Erythroblast (primary cell): ENCODE results near the gene SCARF2.
"Not testable (repeated sequence)": the region's sequence is repeated elsewhere in the genome, so short reads cannot be mapped to it uniquely, and the experiment has no call there.

Experiments
- DNase-seq, 2 experiments: peaks; one replicate each; lab custom pipeline; 2025; lab: John Stamatoyannopoulos, UW
- GATA1 ChIP-seq: IDR thresholded peaks from 2 replicates; pipeline ENCODE4 v1.6.1; 2011; ENCODE audit warnings: low read depth, mild to moderate bottlenecking, control low read depth, low read length, moderate library complexity
- POLR2A ChIP-seq: IDR thresholded peaks from 2 replicates; pipeline ENCODE4 v1.6.1; 2011; ENCODE audit warnings: mild to moderate bottlenecking, low read length

The SCARF2 gene

DNA sequence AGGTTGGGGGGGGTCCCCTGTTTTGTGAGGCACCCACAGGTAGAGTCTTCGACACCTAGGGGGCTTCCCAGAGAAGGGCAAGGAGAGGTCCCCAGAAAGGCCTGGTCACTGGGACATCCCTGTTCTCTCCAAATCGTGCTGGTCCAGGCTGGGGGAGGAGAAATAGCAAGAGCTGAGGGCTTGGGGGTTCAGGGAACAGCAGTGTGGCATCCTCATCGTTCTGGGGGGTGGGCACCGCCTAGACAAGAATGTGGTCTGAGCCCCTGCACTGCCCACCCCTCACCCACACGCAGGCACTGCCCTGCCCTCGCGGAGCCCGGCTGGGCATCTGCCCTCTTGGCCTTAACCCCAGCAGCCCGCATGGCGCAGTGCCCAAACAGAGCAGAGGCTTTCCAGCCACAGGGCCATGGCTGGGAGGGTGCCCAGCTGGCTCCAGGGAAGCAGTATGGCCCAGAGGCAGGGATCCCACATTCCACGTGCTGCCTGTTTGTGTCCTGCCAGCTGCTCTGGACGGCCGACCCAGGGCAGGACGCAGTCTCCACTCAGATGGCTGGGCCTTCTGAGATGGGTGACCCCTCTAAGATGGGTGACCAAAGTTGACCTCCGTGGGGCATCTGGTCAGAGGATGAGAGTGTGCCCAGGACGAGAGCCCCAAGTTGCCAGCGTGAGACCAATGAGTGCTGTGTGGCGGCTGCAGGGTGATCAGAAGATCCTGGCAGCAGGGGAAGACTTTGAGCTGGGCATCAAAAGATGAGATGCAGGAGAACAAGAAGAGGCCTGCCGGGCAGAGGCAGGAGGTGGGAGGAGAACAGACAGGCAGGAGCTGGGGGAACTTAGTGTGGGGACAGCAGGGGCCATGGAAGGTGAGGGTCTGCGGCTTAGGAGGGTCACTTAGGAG, 14.4 kb downstream of the SCARF2 start:
- TF ChIP-seq GATA1 (no peak), POLR2A (no peak)
- DNase-seq, result no peak

DNA sequence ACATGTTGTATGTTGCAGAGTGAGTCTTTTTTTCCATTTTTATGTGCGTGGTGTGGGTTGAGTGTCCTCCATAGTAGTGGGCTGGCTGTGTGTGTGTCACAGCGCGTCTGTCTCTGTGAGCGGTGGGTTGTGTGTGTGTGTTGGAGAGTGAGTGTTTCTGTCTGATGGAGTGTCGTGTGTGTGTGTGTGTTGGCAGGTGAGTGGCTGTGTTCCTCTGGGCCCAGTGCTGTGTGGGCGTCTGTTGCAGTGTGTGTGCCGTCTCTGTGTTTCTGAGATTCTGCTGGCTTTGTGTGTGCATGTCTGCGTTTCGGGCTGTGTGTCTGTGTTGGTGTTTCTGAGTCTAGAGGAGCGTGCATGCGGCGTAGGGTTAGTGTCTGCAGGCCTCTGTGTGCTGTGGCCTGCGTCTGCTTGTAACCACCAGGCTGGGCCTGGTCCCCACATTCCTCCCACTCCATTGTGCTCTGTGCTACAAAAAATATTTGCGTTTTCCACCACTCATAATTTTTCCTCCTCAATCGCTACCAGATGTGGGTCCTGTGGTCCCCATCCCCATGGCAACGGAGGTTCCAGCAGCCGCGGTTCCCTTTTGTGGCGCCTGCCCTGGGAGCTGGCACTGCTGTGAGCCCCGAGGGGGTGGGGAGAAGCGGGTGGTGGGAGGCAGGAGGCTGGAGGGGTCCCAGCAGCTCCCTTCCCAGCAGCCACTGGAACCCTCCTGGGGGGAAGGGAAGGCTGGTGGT, 15.2 kb downstream of the SCARF2 start:
- no peak for DNase-seq

DNA sequence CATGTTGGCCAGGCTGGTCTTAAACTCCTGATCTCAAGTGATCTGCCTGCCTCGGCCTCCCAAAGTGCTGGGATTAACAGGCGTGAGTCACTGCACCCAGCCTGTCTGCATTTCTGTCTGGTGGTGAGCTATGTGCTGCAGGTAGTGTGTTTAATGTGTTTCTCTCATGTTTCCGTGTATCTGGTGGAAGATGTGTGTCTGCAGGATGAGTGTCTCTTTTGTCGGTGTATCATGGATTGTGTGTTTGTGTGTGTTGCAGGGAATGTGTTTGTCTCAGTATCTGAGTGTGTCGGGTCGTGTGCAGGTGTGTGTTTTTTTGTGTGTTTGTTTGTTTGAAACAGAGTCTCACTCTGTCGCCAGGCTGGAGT, 16.1 kb downstream of the SCARF2 start:
- TF ChIP-seq POLR2A, result no peak
- no peak for TF ChIP-seq GATA1
- no peak for DNase-seq

More for the DNA sequence above, 15.2 kb downstream of the SCARF2 start:
- TF ChIP-seq POLR2A, result no peak
- no peak for TF ChIP-seq GATA1

DNA sequence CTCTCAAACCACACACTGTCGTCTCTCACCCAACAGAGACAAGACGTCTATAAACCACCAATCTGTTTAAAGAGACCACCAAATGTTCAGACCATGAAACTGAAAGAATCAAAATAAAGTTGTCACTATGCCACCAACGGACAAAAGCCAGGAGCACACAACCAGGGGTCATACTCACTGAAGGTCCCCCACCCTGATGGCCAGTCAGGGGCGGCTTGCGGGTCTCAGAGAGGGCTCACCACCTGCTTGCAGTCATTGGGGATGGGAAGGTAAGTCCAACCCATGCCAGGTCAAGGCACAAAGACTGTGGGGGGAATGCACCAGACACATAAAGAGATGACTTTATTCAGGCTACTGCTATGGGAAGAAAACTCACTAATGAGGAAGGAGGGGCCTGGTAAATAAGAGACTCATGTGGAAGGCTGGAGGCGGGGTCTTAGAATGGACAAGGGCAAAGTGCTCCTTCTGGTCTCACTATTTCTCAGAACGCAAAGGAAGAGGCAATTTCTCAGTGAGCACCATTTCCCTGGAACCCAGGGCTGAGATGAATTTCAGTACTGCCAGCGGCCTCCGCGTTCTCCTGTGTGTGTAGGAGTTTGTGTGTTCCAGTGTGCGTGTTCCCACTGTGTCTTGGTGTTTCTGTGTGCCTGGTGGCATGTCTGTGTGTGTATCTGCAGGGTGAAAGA, 17.3 kb downstream of the SCARF2 start:
- TF ChIP-seq POLR2A (no peak), GATA1 (no peak)
- DNase-seq, result no peak

DNA sequence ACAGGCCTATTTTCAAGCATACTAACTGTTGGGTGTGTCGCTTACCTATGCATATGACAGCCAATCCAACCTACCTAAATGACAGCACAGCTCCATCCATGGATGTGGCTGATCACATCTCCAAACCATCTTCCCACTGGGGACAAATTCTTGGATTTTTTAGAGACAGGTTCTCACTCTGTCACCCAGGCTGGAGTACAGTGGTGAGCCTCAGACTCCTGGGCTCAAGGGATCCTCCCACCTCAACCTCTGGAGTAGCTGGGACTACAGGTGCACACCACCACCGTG, 18.0 kb downstream of the SCARF2 start:
- no peak for DNase-seq
- no peak for TF ChIP-seq GATA1
- TF ChIP-seq POLR2A, result no peak

DNA sequence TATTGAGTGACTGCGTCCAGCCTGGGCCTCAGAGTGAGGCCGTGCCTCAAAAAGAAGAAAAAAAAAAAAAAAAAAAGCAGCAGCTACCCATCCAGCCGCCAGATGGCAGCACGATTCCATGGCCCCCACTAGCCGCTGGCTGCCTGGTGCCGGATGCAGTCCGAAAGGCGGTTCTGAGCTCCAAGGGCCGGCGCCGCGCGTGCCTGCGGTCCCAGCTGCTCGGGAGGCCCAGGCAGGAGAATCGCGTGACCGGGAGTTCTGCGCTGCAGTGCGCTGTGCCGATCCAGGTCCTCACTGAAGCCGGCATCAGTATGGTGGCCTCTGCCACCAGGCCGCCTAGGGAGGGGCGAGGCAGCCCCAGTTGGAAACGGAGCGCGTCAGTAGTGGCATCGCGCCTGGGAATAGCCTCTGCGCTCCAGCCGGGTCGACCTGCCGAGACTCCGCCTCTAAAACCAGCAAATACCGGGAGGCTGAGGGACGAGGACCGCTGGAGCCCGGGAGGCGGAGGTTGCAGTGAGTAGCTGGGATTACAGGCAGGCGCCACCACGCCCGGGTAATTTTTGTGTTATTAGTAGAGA, 19.3 kb downstream of the SCARF2 start:
- DNase-seq, result peak; percentile 73 to 87
- TF ChIP-seq POLR2A (no peak), GATA1 (no peak)

DNA sequence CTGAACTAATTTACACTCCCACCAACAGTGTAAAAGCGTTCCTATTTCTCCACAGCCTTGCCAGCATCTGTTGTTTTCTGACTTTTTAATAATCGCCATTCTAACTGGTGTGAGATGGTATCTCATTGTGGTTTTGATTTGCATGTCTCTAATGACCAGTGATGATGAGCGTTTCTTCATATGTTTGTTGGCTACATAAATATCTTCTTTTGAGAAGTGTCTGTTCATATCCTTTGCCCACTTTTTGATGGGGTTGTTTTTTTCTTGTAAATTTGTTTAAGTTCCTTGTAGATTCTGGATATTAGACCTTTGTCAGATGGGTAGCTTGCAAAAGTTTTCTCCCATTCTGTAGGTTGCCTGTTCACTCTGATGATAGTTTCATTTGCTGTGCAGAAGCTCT, 21.9 kb downstream of the SCARF2 start:
- DNase-seq, result not testable (repeated sequence)

DNA sequence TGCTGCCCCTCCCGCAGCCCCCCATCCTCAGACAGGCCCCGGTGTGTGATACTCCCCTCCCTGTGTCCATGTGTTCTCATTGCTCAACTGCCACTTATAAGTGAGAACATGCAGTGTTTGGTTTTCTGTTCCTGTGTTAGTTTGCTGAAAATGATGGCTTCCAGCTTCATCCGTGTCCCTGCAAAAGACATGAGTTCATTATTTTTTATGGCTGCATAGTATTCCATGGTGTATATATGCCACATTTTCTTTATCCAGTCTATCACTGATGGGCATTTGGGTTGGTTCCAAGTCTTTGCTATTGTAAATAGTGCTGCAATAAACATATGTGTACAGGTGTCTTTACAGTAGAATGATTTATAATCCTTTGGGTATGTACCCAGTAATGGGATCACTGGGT, 22.4 kb downstream of the SCARF2 start:
- not testable (repeated sequence) for DNase-seq

DNA sequence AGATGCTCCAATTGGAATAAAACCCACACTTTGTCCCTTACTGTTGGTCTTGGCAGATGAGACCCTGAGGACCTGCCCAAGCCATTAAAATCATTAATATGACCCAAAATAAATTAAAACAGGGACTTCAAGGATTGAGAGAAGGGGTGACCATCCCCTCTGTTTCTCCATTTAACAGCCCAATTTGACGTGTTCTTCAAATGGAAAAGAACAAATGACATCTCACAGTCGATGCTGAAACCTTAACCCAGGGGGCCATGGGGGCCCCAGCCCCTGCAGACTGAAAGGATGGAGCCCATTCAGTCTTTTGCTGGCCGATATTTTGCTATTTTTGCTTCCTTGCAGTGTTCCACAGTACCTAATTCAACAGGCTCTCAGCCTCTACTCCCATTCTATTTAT, 23.2 kb downstream of the SCARF2 start:
- DNase-seq, result no peak
- TF ChIP-seq GATA1, result no peak

DNA sequence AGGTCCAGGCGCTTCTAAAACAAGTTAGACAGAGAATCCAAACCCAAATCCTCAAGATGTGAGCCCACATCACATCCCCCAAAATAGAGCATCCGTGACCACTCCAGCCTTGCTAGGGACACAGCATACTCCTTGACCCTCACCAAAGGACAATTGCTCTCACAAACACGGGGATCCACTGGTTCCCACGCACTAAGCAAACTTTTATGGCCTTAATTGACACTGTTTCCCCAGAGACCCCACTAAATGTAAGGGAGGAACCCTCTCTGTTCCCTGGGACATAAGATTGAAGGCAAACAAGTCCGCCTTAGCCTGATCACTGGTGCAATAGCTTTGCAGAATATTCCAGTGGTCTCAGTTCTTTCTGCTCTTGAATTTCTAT, 23.6 kb downstream of the SCARF2 start:
- TF ChIP-seq POLR2A (no peak), GATA1 (no peak)
- DNase-seq, result no peak

DNA sequence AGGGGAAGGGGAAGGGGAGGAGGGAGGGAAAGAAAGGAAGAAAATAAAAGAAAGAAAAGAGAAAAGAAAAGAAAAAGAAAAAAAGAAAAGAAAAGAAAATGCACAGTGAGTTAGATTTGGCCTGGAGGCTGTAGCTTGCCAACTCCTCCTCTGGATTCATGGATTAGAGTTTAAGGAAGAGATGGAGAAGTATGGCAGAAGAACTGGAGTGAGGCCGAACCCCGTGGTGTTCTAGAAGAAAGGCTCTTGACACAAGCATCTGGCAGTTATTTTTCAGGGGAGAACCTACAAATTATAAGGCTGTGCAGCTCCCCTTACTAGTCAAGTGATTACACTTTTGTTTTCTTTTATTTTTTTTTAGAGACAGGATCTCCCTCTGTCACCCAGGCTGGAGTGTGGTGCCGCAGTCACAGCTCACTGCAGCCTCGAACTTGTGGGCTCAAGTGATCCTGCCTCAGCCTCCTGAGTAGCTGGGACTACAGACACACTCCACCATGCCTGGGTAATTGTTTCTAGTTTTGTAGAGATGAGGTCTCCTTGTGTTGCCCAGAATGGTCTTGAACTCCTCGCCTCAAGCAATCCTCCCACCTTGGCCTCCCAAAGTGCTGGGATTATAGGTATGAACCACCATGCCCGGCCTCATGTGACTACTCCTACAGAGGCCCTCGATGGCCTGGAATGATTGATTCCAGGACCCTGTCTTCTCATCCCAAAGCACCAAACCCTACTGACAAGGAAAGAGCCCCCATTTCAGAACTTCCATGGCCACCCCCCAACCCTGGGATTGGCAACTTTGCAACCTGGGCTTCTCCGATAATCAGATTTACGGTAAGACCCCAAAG, 24.2 kb downstream of the SCARF2 start:
- no peak for DNase-seq
- no peak for TF ChIP-seq GATA1
- TF ChIP-seq POLR2A, result no peak

DNA sequence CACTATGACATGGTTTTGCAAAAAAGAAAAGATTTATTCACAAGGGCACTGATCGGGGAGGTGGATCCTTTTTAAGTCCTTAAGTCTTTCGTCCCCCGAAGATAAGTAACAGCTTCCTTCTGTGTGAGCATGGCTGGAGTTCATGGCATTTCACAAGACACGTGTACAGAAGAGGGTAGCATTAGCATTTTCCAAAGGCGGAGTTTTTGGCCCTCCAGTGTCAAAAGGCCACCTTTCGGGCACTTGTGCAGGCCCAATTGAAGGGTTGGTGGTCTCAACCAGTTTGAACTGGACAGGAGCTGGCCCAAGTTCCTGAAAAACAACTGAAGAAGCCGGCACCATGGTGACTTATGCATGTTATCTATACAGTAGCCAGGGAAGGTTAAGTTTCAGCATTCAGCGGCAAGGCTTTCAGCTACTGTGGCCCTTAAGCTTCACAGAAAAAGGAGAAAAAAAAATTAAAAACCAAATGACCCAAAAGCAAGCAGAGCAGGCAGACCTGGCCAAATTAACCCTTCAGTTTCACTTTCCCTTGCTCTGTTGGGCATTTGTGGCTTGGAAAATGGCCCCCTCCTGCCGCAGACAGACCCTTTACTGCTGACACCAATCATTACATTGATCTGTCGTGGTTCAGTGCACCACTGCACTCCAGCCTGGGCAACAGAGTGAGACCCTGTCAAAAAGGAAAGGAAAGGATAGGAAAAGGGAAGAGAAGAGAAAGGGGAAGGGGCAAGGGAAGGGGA, 25.0 kb downstream of the SCARF2 start:
- TF ChIP-seq GATA1, result no peak
- no peak for TF ChIP-seq POLR2A

DNA sequence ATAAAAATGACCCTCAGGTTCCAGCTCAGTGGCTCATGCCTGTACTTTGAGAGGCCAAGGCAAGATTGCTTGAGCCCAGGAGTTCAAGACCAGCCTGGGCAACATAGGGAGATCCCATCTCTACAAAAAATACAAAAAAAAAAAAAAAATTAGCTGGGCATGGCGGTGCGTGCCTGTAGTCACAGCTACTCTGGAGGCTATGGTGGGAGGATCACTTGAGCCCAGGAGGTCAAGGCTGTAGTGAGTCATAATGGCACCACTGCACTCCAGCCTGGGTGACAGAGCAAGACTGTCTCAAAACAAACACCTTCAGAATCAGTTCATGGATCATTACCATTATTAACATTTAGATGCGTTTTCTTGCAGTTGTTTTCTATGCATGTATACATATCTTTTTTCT, 28.2 kb downstream of the SCARF2 start:
- not testable (repeated sequence) for DNase-seq

More for the DNA sequence above, 25.0 kb downstream of the SCARF2 start:
- DNase-seq, result no peak
